Right lobe of liver (tissue), 4 donors: Measurements from ENCODE around the gene PHYHIPL.

Experiments
- POLR2A ChIP-seq: fragments of 450-650 bp; IDR thresholded peaks from one replicate; pipeline ENCODE4 v1.6.1; 2017; ENCODE audit warnings: antibody characterized with exemption, mild to moderate bottlenecking
- TF ChIP-seq, protein P1 (sequence below), 4 donors: fragments of 200-600 bp in 3 of 4; fragments of 450-650 bp in 1 of 4; IDR thresholded peaks; one replicate each; pipeline versions ENCODE4 v1.5.1 to v1.8.0; 2016 to 2022; ENCODE audit warnings: antibody characterized with exemption in 4 of 4, mild to moderate bottlenecking in 2 of 4
- donor health status: DM: no; HTN: no; CAD: no.
- donor health status: DM: no; HTN: no; CAD: no.
- donor health status: DM: no; HTN: yes; CAD: no.

- TF ChIP-seq, protein P1, sequence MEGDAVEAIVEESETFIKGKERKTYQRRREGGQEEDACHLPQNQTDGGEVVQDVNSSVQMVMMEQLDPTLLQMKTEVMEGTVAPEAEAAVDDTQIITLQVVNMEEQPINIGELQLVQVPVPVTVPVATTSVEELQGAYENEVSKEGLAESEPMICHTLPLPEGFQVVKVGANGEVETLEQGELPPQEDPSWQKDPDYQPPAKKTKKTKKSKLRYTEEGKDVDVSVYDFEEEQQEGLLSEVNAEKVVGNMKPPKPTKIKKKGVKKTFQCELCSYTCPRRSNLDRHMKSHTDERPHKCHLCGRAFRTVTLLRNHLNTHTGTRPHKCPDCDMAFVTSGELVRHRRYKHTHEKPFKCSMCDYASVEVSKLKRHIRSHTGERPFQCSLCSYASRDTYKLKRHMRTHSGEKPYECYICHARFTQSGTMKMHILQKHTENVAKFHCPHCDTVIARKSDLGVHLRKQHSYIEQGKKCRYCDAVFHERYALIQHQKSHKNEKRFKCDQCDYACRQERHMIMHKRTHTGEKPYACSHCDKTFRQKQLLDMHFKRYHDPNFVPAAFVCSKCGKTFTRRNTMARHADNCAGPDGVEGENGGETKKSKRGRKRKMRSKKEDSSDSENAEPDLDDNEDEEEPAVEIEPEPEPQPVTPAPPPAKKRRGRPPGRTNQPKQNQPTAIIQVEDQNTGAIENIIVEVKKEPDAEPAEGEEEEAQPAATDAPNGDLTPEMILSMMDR (IDR thresholded peaks at IDR 0.05), result no peak
- no peak for TF ChIP-seq POLR2A
These were observed 113.4 kb downstream of the PHYHIPL start for GRCh38 chr10:59289853-59290252.
